IPS-18c (cell line): ENCODE results near the gene SEMA6A.

Experiments
- H3K4me3 ChIP-seq: 2 replicates; pipeline ENCODE4 v1.7.0; 2013; ENCODE audit warnings: low read depth, mild to moderate bottlenecking, low read length, moderate library complexity; ENCODE audit not compliant: insufficient read depth
- H3K9me3 ChIP-seq: one replicate; pipeline ENCODE4 v1.6.1; 2013; ENCODE audit warnings: mild to moderate bottlenecking, low read length, moderate library complexity; ENCODE audit not compliant: control insufficient read depth, insufficient read depth

SEMA6A gene

GRCh38 chr5:116446356-116447005 lies 128.1 kb downstream of the SEMA6A start:
- H3K9me3 ChIP-seq = no peaks in the 10 kb centered on the region
- H3K4me3 ChIP-seq = no peak overlapping the region

GRCh38 chr5:116445311-116445710 lies 129.3 kb downstream of the SEMA6A start:
- Histone ChIP-seq H3K4me3 (no peak overlapping the region), H3K9me3 (no peaks in the 10 kb centered on the region)

- H3K4me3 ChIP-seq = no peak overlapping the region
- H3K9me3 ChIP-seq = no peaks in the 10 kb centered on the region
These were observed 130.0 kb downstream of the SEMA6A start for GRCh38 chr5:116444373-116445295.

- H3K9me3 ChIP-seq = no peaks in the 10 kb centered on the region
- H3K4me3 ChIP-seq = no peak overlapping the region
These were observed 131.6 kb downstream of the SEMA6A start for GRCh38 chr5:116442931-116443551.

GRCh38 chr5:116442095-116442534 lies 132.5 kb downstream of the SEMA6A start:
- Histone ChIP-seq H3K4me3 (no peak overlapping the region), H3K9me3 (no peaks in the 10 kb centered on the region)

- H3K4me3 ChIP-seq = no peak overlapping the region
These were observed 133.4 kb downstream of the SEMA6A start for GRCh38 chr5:116441223-116441622.

GRCh38 chr5:116440457-116441001 lies 134.1 kb downstream of the SEMA6A start:
- Histone ChIP-seq H3K4me3 (no peak overlapping the region), H3K9me3 (no peaks in the 10 kb centered on the region)

More at GRCh38 chr5:116441223-116441622, 133.4 kb downstream of the SEMA6A start:
- no peaks in the 10 kb centered on the region for H3K9me3 ChIP-seq

- Histone ChIP-seq H3K4me3 (no peak overlapping the region), H3K9me3 (no peaks in the 10 kb centered on the region)
These were observed 134.7 kb downstream of the SEMA6A start for GRCh38 chr5:116439905-116440304.

GRCh38 chr5:116438979-116439554 lies 135.6 kb downstream of the SEMA6A start:
- no peaks in the 10 kb centered on the region for H3K9me3 ChIP-seq
- no peak overlapping the region for H3K4me3 ChIP-seq

GRCh38 chr5:116437922-116438578 lies 136.6 kb downstream of the SEMA6A start:
- Histone ChIP-seq H3K4me3 (no peak overlapping the region), H3K9me3 (no peaks in the 10 kb centered on the region)

GRCh38 chr5:116437351-116437705 lies 137.3 kb downstream of the SEMA6A start:
- H3K9me3 ChIP-seq = no peaks in the 10 kb centered on the region
- no peak overlapping the region for H3K4me3 ChIP-seq

GRCh38 chr5:116436674-116437350 lies 137.8 kb downstream of the SEMA6A start:
- H3K4me3 ChIP-seq = no peak overlapping the region
- H3K9me3 ChIP-seq = no peaks in the 10 kb centered on the region

- H3K4me3 ChIP-seq = no peak overlapping the region
- H3K9me3 ChIP-seq = no peaks in the 10 kb centered on the region
These were observed 145.7 kb downstream of the SEMA6A start for GRCh38 chr5:116428966-116429365.

GRCh38 chr5:116428413-116428812 lies 146.2 kb downstream of the SEMA6A start:
- Histone ChIP-seq H3K9me3 (no peaks in the 10 kb centered on the region), H3K4me3 (no peak overlapping the region)

GRCh38 chr5:116424951-116425350 lies 149.7 kb downstream of the SEMA6A start:
- Histone ChIP-seq H3K4me3 (no peak overlapping the region), H3K9me3 (no peaks in the 10 kb centered on the region)

- Histone ChIP-seq H3K9me3 (no peaks in the 10 kb centered on the region), H3K4me3 (no peak overlapping the region)
These were observed 150.4 kb downstream of the SEMA6A start for GRCh38 chr5:116424258-116424615.
